ENCODE data around the gene EPO. TPM values are rescaled to one million over a fixed set of nuclear protein-coding genes. Genes with fewer than 3 reads are reported as not detected.

Gene EPO
- total and polyA plus RNA-seq, 4 donors, result 1.3 to 22.9 (median 3.4) TPM

DNA sequence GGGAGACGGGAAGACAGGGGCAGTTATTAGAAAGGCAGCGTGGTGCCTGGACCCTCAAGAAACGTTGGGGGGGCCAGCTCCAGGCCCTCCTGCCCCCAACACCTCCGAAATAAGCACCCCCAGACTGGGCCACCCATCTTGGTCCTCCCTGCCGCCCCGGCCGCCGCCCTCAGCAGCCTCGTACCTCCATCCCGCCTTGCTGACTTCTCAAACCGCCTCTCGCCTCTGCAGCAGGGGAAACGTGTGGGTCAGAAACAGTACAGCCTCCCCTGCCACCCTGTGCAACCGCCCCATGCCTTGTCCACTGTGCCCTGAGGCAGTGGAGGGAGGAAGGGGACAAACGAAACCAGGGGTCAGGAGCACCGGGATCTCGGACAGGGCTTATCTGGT is 33.5 kb upstream of the EPO start:
- Histone ChIP-seq H3K36me3 (ENCODE audit: control insufficient read depth in 4 of 4, insufficient read depth in 3 of 4, low read depth in 1 of 4, low read length in 3 of 4) (peaks cover 0 to 51% (median 31%) of the 10 kb centered on the region in 4 donors), H3K9ac (ENCODE audit: low read depth in 1 of 2, low read length in 2 of 2) (no peak overlapping the region), H3K27me3 (ENCODE audit: control insufficient read depth in 4 of 4, insufficient read depth in 4 of 4, low read length in 3 of 4) (no peaks in the 10 kb centered on the region), H3K27ac (ENCODE audit: low read depth in 1 of 2, low read length in 2 of 2) (no peak overlapping the region), H3K9me3 (ENCODE audit: control insufficient read depth in 4 of 4, low read length in 3 of 4) (no peaks in the 10 kb centered on the region), H3K4me3 (ENCODE audit: low read depth in 1 of 3, low read length in 3 of 3) (no peak overlapping the region), H3K4me1 (ENCODE audit: control insufficient read depth in 4 of 4, insufficient read depth in 4 of 4, low read length in 3 of 4) (peaks cover 2 to 18% (median 7%) of the 10 kb centered on the region in 4 donors)
- 95% methylated on average over 17 of the region's 17 CpGs for WGBS
- no peak for TF ChIP-seq CTCF (IDR thresholded peaks at IDR 0.05; ENCODE audit: low read depth, low read length, missing input control)
- TF ChIP-seq NR2F2 (IDR thresholded peaks at IDR 0.05), result no peak
- TF ChIP-seq, protein P1, sequence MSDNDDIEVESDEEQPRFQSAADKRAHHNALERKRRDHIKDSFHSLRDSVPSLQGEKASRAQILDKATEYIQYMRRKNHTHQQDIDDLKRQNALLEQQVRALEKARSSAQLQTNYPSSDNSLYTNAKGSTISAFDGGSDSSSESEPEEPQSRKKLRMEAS (IDR thresholded peaks at IDR 0.05), result no peak
- no peak for TF ChIP-seq GABPA (IDR thresholded peaks at IDR 0.05 in 1 of 2, conservative IDR thresholded peaks at IDR 0.05 in 1 of 2)
- no peak for TF ChIP-seq YY1 (IDR thresholded peaks at IDR 0.05)
- TF ChIP-seq RAD21 (IDR thresholded peaks at IDR 0.05), result no peak
- no peak for TF ChIP-seq RXRA (IDR thresholded peaks at IDR 0.05)
- DNase-seq (ENCODE audit: low spot score), result no peak

DNA sequence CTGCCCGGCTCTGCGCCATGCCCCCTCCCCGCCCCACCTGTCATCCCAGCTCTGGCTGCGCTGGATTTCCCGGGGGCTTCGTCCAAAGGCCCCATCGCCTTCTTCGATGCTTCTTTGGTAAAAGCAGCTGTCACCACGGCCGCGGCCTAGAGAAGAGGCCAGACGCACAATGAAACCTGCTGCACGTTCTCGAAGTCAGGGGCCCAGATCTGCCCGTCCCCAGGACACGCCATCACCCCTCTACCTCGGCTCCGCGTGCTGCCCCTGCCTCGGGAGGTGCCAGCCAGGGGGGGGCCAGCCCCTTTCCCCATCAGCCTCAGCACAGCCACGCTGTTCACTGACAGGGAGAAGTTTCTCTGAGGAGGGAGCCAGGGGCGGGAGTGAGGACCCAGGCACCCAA is 33.0 kb upstream of the EPO start:
- Histone ChIP-seq H3K4me1 (ENCODE audit: control insufficient read depth in 4 of 4, insufficient read depth in 4 of 4, low read length in 3 of 4) (peaks cover 4 to 22% (median 11%) of the 10 kb centered on the region in 4 donors), H3K36me3 (ENCODE audit: control insufficient read depth in 4 of 4, insufficient read depth in 3 of 4, low read depth in 1 of 4, low read length in 3 of 4) (peaks cover 0 to 46% (median 29%) of the 10 kb centered on the region in 4 donors), H3K9me3 (ENCODE audit: control insufficient read depth in 4 of 4, low read length in 3 of 4) (no peaks in the 10 kb centered on the region), H3K9ac (ENCODE audit: low read depth in 1 of 2, low read length in 2 of 2) (no peak overlapping the region), H3K4me3 (ENCODE audit: low read depth in 1 of 3, low read length in 3 of 3) (no peak overlapping the region), H3K27ac (ENCODE audit: low read depth in 1 of 2, low read length in 2 of 2) (no peak overlapping the region), H3K27me3 (ENCODE audit: control insufficient read depth in 4 of 4, insufficient read depth in 4 of 4, low read length in 3 of 4) (no peaks in the 10 kb centered on the region)
- no peak for DNase-seq (ENCODE audit: low spot score)
- WGBS, result 92% methylated on average over 22 of the region's 22 CpGs
- no peak for TF ChIP-seq GABPA (IDR thresholded peaks at IDR 0.05 in 1 of 2, conservative IDR thresholded peaks at IDR 0.05 in 1 of 2)
- no peak for TF ChIP-seq EGR1 (IDR thresholded peaks at IDR 0.05; ENCODE audit: low read depth in 2 of 2)
- TF ChIP-seq HNF4G (IDR thresholded peaks at IDR 0.05), result no peak
- no peak for TF ChIP-seq CTCF (IDR thresholded peaks at IDR 0.05; ENCODE audit: low read depth, low read length, missing input control)
- no peak for TF ChIP-seq FOXA1 (IDR thresholded peaks at IDR 0.05)
- TF ChIP-seq ZBTB33 (IDR thresholded peaks at IDR 0.05), result no peak
- TF ChIP-seq, protein P1 (IDR thresholded peaks at IDR 0.05), result no peak
- no peak for TF ChIP-seq YY1 (IDR thresholded peaks at IDR 0.05)
